ENCODE measurements around the gene DMWD.

Gene DMWD

GRCh38 chr19:45745606-45746005 lies 47.0 kb downstream of the DMWD start:
- DNase-seq = no peak

- no peak for DNase-seq
These were observed 49.7 kb downstream of the DMWD start for GRCh38 chr19:45742969-45743368.

- DNase-seq = no peak
These were observed 52.9 kb downstream of the DMWD start for GRCh38 chr19:45739498-45740439.

GRCh38 chr19:45733160-45733810 lies 59.4 kb downstream of the DMWD start, which contains the start of gene MEIOSIN:
Gene MEIOSIN, plus strand, starts transcription at chr19:45733439. Its CDS starts 1,938 bp downstream, at chr19:45735377.
- DNase-seq = no peak
